Adrenal gland (tissue), 12 donors: Measurements from ENCODE around the gene KAZN. TPM values are rescaled to one million over a fixed set of nuclear protein-coding genes. Genes with fewer than 3 reads are reported as not detected.

Experiments used
- DNase-seq, 7 donors: peaks; one replicate each; pipeline ENCODE4 v3.0.0-alpha.2; 2019 to 2020
- H3K27ac ChIP-seq, 5 donors: fragments of 200-600 bp; sonication (generic) in 4 of 5; 1 replicate in 3 of 5; 2 replicates in 2 of 5; pipeline versions ENCODE4 v1.5.1 to v1.8.0; 2016 to 2020; ENCODE audit warnings: mild to moderate bottlenecking in 1 of 5
- H3K27me3 ChIP-seq: fragments of 200-600 bp; 2 replicates; pipeline ENCODE4 v1.8.0; 2021
- H3K36me3 ChIP-seq, 2 donors: fragments of 200-600 bp; replicated peaks in 1 of 2; 1 replicate in 1 of 2; 2 replicates in 1 of 2; pipeline versions ENCODE4 v1.5.1 to v1.8.0; 2018 to 2022
- H3K4me1 ChIP-seq, 2 donors: fragments of 200-600 bp; replicated peaks in 1 of 2; 1 replicate in 1 of 2; 2 replicates in 1 of 2; pipeline versions ENCODE4 v1.5.1 to v1.8.0; 2018 to 2021
- H3K4me3 ChIP-seq, 4 donors: fragments of 200-600 bp; sonication (generic) in 3 of 4; one replicate each; pipeline ENCODE4 v1.5.1; 2016 to 2018
- H3K9me3 ChIP-seq, 3 donors: fragments of 200-600 bp; sonication (generic) in 1 of 3; replicated peaks in 1 of 3; 1 replicate in 2 of 3; 2 replicates in 1 of 3; pipeline versions ENCODE4 v1.5.1 to v1.8.0; 2016 to 2021
- POLR2A ChIP-seq, 2 donors: fragments of 450-650 bp; IDR thresholded peaks; one replicate each; pipeline ENCODE4 v1.6.1; 2017; ENCODE audit warnings: antibody characterized with exemption in 2 of 2, mild to moderate bottlenecking in 2 of 2, moderate library complexity in 1 of 2
- WGBS, 4 donors: extraction: QIAGEN DNeasy Blood & Tissue Kit in 2 of 4; methylation state at CpG; one replicate each; pipeline versions ENCODE4 v1.1.5 to v1.1.7; 2013 to 2017; 5-methylcytosine and 5-hydroxymethylcytosine counted together
- intact Hi-C, 2 donors: fragments of 100-400 bp; cut with DNase I; formaldehyde crosslinking; loops; one replicate each; pipeline versions ENCODE4 v1.14.1 to v1.15.0; 2022 to 2023
- polyA plus RNA-seq, 3 donors: library from polyadenylated mRNA; stranded (reverse); fragments of 200-250 nt in 2 of 3; fragments of 350-450 nt in 1 of 3; fragmentation: Illumina TruSeq in 1 of 3; extraction: RNeasy Lipid Tissue Mini Kit (QIAGEN cat#74804) in 1 of 3; gene quantifications; one replicate each; pipeline ENCODE4 v1.2.3, GENCODE V29; 2013 to 2014
- total RNA-seq, 9 donors: library from RNA; depleted of rRNA in 4 of 9; stranded (reverse); fragments of >200 nt in 4 of 9; fragments of 120-200 nt in 1 of 9; fragmentation: NEBNext Ultra II Directional in 1 of 9; extraction: Animal tissue kit (Norgen Biotek cat#: 25700) in 1 of 9; gene quantifications; one replicate each; pipeline versions ENCODE4 v1.1.0 to v1.2.4, GENCODE V29; 2013 to 2023
- TF ChIP-seq, protein P1 (sequence below), 6 experiments: fragments of 450-650 bp in 4 of 6; fragments of 200-600 bp in 2 of 6; sonication (generic) in 1 of 6; IDR thresholded peaks; 1 replicate in 5 of 6; 2 replicates in 1 of 6; pipeline versions ENCODE4 v1.5.1 to v1.8.0; 2016 to 2021; ENCODE audit warnings: antibody characterized with exemption in 6 of 6, mild to moderate bottlenecking in 2 of 6, moderate library complexity in 1 of 6
- donor health status: healthy with polysubstance abuse.
- donor health status: Bipolar disorder and iron deficiency.
- donor health status: DM: yes; HTN: yes; CAD: no.
- donor health status: DM: no; HTN: no; CAD: no.
- donor health status: DM: no; HTN: no; CAD: no.
- donor health status: DM: yes; HTN: yes; CAD: no.

Gene KAZN
- total and polyA plus RNA-seq, 12 donors: 5.9 to 63.4 (median 29.5) TPM

DNA sequence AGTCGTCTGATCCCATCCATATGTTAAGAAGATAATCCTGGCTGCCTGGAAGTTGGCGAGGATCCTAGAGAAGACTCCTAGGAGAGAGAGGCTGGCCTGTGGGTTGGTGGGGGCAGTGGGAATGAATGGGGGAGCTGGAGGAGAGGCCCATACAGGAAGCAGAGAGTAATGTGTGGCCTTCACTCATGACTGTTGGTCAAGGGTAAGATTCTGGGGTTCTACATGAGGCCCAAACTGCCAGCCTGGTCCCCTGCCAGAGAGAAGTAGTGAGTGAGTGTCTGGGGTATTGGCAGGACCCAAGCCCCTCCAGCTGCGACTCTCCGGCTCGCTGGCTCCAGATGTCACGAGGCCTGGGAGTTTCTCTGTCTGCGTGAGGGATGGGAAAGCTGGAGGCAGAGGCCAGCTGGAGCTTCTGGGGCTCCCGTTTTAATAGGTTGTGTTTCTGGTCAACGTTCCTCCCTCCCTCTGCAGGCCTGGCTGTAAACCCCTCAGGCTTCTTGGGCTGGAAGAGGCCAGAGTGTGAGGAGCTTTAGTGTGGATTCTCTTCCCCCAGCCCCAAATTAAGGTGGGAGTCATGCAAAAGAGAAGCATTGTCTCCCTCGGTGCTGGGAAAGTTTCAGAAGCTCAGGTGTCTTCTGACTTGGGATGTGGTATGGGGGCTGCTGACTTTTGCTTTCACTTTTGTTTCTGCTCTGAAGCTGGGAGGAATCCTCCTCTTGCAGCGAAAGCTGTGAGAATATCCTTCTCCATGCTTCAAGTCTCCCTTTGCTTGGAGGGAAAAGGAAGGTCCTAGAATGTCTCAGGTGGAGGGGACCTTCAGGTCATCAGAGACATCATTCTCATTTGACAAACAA is 557.6 kb downstream of the KAZN start:
- DNase-seq: no peak
- Histone ChIP-seq H3K4me3 (no peak overlapping the region), H3K4me1 (peaks cover 25 to 70% of the 10 kb centered on the region in 2 donors), H3K9me3 (no peaks in the 10 kb centered on the region), H3K36me3 (no peaks in the 10 kb centered on the region), H3K27ac (peak overlapping the region in 3 of 5 donors; percentile 9 to 99 (median 27)), H3K27me3 (no peaks in the 10 kb centered on the region)
- WGBS, 4 donors: 70 to 79% (median 73%) methylated on average over 5 to 11 of the region's 11 CpGs
- intact Hi-C loops: loop anchor here (5.0 to 10.0 kb wide), 3 partner anchors 41 to 116 kb away; no protein-coding TSS in a partner anchor
- TF ChIP-seq, protein P1, sequence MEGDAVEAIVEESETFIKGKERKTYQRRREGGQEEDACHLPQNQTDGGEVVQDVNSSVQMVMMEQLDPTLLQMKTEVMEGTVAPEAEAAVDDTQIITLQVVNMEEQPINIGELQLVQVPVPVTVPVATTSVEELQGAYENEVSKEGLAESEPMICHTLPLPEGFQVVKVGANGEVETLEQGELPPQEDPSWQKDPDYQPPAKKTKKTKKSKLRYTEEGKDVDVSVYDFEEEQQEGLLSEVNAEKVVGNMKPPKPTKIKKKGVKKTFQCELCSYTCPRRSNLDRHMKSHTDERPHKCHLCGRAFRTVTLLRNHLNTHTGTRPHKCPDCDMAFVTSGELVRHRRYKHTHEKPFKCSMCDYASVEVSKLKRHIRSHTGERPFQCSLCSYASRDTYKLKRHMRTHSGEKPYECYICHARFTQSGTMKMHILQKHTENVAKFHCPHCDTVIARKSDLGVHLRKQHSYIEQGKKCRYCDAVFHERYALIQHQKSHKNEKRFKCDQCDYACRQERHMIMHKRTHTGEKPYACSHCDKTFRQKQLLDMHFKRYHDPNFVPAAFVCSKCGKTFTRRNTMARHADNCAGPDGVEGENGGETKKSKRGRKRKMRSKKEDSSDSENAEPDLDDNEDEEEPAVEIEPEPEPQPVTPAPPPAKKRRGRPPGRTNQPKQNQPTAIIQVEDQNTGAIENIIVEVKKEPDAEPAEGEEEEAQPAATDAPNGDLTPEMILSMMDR (IDR thresholded peaks at IDR 0.05): no peak
- TF ChIP-seq POLR2A (IDR thresholded peaks at IDR 0.05): no peak

DNA sequence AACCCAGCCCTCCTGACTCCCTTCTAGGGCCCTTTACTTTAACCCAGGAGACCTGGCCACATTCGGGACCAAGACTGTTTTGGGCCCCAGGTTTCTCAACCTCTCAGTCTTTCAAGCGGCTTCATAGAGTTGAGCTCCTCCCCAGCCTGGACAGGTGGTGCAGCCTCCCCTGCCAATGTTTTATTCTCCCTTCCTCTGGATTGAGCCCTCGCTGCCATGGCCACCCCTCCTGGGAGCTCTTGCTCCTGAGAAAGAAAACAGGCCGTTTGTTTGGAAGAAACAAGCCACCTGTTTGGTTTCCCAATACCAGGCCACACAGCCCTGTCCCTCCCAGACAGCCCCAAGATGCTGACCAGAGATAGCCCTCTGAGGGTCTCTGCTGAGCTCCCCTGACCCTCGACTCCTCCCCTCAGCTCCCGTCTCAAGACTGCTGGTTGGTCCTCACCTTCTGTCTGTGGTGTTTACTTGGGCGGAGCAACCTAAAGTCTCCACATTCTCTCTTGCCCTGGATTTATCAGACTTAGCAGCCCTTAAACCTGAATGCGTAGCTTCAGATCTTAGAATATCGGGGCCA is 558.4 kb downstream of the KAZN start:
- no peaks in the 10 kb centered on the region for H3K27me3 ChIP-seq
- no peak overlapping the region for H3K4me3 ChIP-seq
- DNase-seq: no peak
- H3K36me3 ChIP-seq: no peaks in the 10 kb centered on the region
- peaks cover 25 to 63% of the 10 kb centered on the region in 2 donors for H3K4me1 ChIP-seq
- H3K27ac ChIP-seq: peak overlapping the region in 2 of 5 donors; percentile 36 to 99
- TF ChIP-seq, protein P1 (IDR thresholded peaks at IDR 0.05): no peak
- TF ChIP-seq POLR2A (IDR thresholded peaks at IDR 0.05): no peak
- WGBS, 4 donors: 80 to 94% (median 86%) methylated on average over 9 of the region's 9 CpGs
- intact Hi-C loops: loop anchor here (5.0 to 10.0 kb wide), 3 partner anchors 40 to 115 kb away; no protein-coding TSS in a partner anchor
- H3K9me3 ChIP-seq: no peaks in the 10 kb centered on the region

DNA sequence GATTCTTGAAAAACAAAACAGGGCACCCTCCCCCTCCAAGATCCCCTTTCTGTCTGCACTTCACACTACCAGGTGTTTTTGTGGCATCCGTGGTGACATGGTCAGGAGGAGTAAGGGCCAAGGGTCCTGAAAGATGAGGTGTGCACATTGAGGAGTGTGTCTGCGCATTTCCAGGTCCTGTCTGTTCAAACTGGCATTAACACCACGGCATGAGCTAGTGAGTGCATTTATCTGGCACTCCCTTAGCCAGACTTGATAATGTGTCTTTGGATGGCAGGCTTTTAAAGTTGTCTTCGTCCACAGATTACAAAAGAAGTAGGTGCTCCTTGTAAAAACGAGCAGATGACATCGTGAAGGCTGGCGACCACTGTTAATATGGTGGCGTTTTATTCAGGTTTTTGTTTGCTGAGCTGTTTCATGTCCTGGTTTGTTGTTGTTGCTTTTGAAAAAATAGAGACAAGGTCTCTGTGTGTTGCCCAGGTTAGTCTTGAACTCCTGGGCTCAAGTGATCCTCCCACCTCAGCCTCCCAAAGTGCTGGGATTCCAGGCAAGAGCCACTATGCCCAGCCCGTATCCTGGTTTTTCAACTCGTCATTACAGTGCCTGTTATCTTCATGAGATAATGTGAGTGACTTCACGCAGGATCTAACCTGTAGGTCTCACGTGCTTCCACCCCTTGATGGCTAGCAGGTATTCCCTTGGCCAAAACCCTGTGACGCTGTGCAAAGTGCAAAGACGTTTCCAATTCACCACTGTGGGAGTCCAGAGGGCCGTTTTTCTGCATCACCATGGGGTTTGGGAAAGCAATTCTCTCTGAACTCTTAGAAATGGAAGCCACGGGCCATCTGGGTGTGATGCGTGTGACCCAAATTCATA is 559.3 kb downstream of the KAZN start:
- Histone ChIP-seq H3K4me1 (peaks cover 25 to 59% of the 10 kb centered on the region in 2 donors), H3K4me3 (no peak overlapping the region), H3K27me3 (no peaks in the 10 kb centered on the region), H3K36me3 (no peaks in the 10 kb centered on the region), H3K9me3 (no peaks in the 10 kb centered on the region), H3K27ac (peak overlapping the region in 4 of 5 donors; percentile 23 to 99 (median 82))
- intact Hi-C loops: loop anchor here (5.0 to 10.0 kb wide), 3 partner anchors 40 to 115 kb away; no protein-coding TSS in a partner anchor
- DNase-seq: no peak
- TF ChIP-seq, protein P1 (IDR thresholded peaks at IDR 0.05): no peak
- TF ChIP-seq POLR2A (IDR thresholded peaks at IDR 0.05): no peak
- 88 to 89% (median 89%) methylated on average over 16 to 17 of the region's 17 CpGs for WGBS, 4 donors
